A549 (cell line): ENCODE measurements around the gene JAZF1. TPM values are rescaled to one million over a fixed set of nuclear protein-coding genes. Genes with fewer than 3 reads are reported as not detected.

Experiments used
- ATAC-seq, 2 experiments: fragments of 200-7000 bp in 1 of 2; fragments of >200 bp in 1 of 2; cut with Nextera tagmentation in 1 of 2; cut with Tn5 transposase in 1 of 2; 3 replicates each; pipeline versions ENCODE4 v1.8.0 to v1.9.1; 2018 to 2020; ENCODE audit warnings: mild to moderate bottlenecking in 1 of 2, moderate library complexity in 1 of 2
- CTCF ChIA-PET: fragments of 300-600 bp; sonication (Branson Sonifier 250); formaldehyde crosslinking; extraction: SDS; loops from one replicate; lab custom pipeline; 2021; ENCODE audit warnings: antibody characterized with exemption, inconsistent platforms; lab: Yijun Ruan, JAX
- POLR2A ChIA-PET: fragments of 350-600 bp; formaldehyde crosslinking; extraction: SDS; loops from one replicate; lab custom pipeline; 2021; ENCODE audit warnings: antibody characterized with exemption, inconsistent platforms; lab: Yijun Ruan, JAX
- DNase-seq, 2 experiments: peaks; one replicate each; pipeline versions ENCODE4 v3.0.0 to v3.0.0-alpha.2; 2011 to 2016; ENCODE audit warnings: low read depth in 1 of 2, low spot score in 1 of 2
- FAIRE-seq: peaks from 2 replicates; lab custom pipeline; 2011; peaks lifted over from hg19 to GRCh38; lab: Jason Lieb, UNC
- H3K27ac ChIP-seq, 2 experiments: fragments of >200 bp; sonication (Bioruptor Twin); formaldehyde crosslinking; 3 replicates each; pipeline ENCODE4 v1.5.1; 2016 to 2017
- H3K4me1 ChIP-seq: fragments of >200 bp; sonication (Bioruptor Twin); formaldehyde crosslinking; 3 replicates; pipeline ENCODE4 v1.6.1; 2016
- H3K4me2 ChIP-seq: fragments of >200 bp; sonication (Bioruptor Twin); formaldehyde crosslinking; 3 replicates; pipeline ENCODE4 v1.6.1; 2016
- H3K4me3 ChIP-seq: fragments of >200 bp; sonication (Bioruptor Twin); formaldehyde crosslinking; 3 replicates; pipeline ENCODE4 v1.5.1; 2016
- H3K9me3 ChIP-seq: fragments of >200 bp; sonication (Bioruptor Twin); formaldehyde crosslinking; 3 replicates; pipeline ENCODE4 v1.6.1; 2016
- CEBPB ChIP-seq, 2 experiments: fragments of >200 bp in 1 of 2; sonication (Bioruptor Twin) in 1 of 2; formaldehyde crosslinking in 1 of 2; IDR thresholded peaks; 2 replicates each; pipeline ENCODE4 v1.6.1; 2012 to 2016
- CTCF ChIP-seq: fragments of >200 bp; sonication (Bioruptor Twin); formaldehyde crosslinking; IDR thresholded peaks from 3 replicates; pipeline ENCODE4 v1.5.1; 2016
- EP300 ChIP-seq, 2 experiments: fragments of >200 bp; sonication (Bioruptor Twin); formaldehyde crosslinking; IDR thresholded peaks; 2 replicates in 1 of 2; 3 replicates in 1 of 2; pipeline ENCODE4 v1.6.1; 2016 to 2017
- FOSB ChIP-seq: fragments of 250-450 bp; sonication (Bioruptor Pico); IDR thresholded peaks from 2 replicates; pipeline ENCODE4 v1.5.0; 2020; ENCODE audit warnings: mild to moderate bottlenecking, moderate library complexity
- FOSL2 ChIP-seq, 2 experiments: fragments of 450-650 bp in 1 of 2; fragments of >200 bp in 1 of 2; sonication (Bioruptor Twin) in 1 of 2; formaldehyde crosslinking; IDR thresholded peaks; 2 replicates each; pipeline versions ENCODE4 v1.5.0 to v1.6.1; 2016 to 2020; ENCODE audit warnings: mild to moderate bottlenecking in 1 of 2, moderate library complexity in 1 of 2
- GATA3 ChIP-seq: IDR thresholded peaks from 2 replicates; pipeline ENCODE4 v1.6.1; 2012; ENCODE audit warnings: borderline replicate concordance
- HOXA7 ChIP-seq: fragments of 250-450 bp; sonication (Bioruptor Pico); IDR thresholded peaks from 2 replicates; pipeline ENCODE4 v1.5.0; 2020; ENCODE audit warnings: mild to moderate bottlenecking, moderate library complexity
- JUN ChIP-seq, 2 experiments: fragments of >200 bp; sonication (Bioruptor Twin); formaldehyde crosslinking; IDR thresholded peaks; 2 replicates in 1 of 2; 3 replicates in 1 of 2; pipeline ENCODE4 v1.6.1; 2016 to 2017
- KDM1A ChIP-seq: fragments of 200-600 bp; sonication (generic); IDR thresholded peaks from 2 replicates; pipeline ENCODE4 v1.6.1; 2016; ENCODE audit warnings: low read depth, mild to moderate bottlenecking
- MAZ ChIP-seq: fragments of 150-350 bp; IDR thresholded peaks from 2 replicates; pipeline ENCODE4 v1.6.1; 2014; ENCODE audit warnings: antibody characterized with exemption, low read depth, low read length, borderline replicate concordance
- MYC ChIP-seq: IDR thresholded peaks from 2 replicates; pipeline ENCODE4 v1.6.1; 2012; ENCODE audit warnings: mild to moderate bottlenecking, inconsistent platforms, low read length, improper control_type of control experiment, borderline replicate concordance
- NFE2L2 ChIP-seq: fragments of 150-350 bp; conservative IDR thresholded peaks from 2 replicates; pipeline ENCODE4 v1.6.1; 2014; ENCODE audit warnings: low read length
- NPAS2 ChIP-seq: fragments of 250-450 bp; sonication (Bioruptor Pico); IDR thresholded peaks from 2 replicates; pipeline ENCODE4 v1.8.0; 2022; ENCODE audit warnings: mild to moderate bottlenecking, moderate library complexity, borderline replicate concordance
- PHF8 ChIP-seq: fragments of 200-600 bp; sonication (generic); IDR thresholded peaks from 2 replicates; pipeline ENCODE4 v1.6.1; 2016; ENCODE audit warnings: low read depth, mild to moderate bottlenecking, antibody characterized with exemption, moderate library complexity, borderline replicate concordance
- POLR2AphosphoS2 ChIP-seq: conservative IDR thresholded peaks from 2 replicates; pipeline ENCODE4 v1.6.1; 2012; ENCODE audit warnings: low read length, improper control_type of control experiment, inconsistent platforms
- RAD21 ChIP-seq, 2 experiments: fragments of >200 bp in 1 of 2; sonication (Bioruptor Twin) in 1 of 2; formaldehyde crosslinking in 1 of 2; IDR thresholded peaks in 1 of 2; conservative IDR thresholded peaks in 1 of 2; 2 replicates in 1 of 2; 3 replicates in 1 of 2; pipeline ENCODE4 v1.6.1; 2012 to 2018; ENCODE audit warnings: inconsistent platforms in 1 of 2
- RCOR1 ChIP-seq: fragments of 150-350 bp; IDR thresholded peaks from 2 replicates; pipeline ENCODE4 v1.6.1; 2014; ENCODE audit warnings: antibody characterized with exemption, low read length, low read depth
- REST ChIP-seq: fragments of 200-600 bp; sonication (generic); IDR thresholded peaks from 2 replicates; pipeline ENCODE4 v1.6.1; 2016; ENCODE audit warnings: antibody characterized with exemption, mild to moderate bottlenecking, moderate library complexity
- TP53 ChIP-seq: fragments of 250-450 bp; sonication (Bioruptor Pico); IDR thresholded peaks from 2 replicates; pipeline ENCODE4 v1.5.0; 2021; ENCODE audit warnings: mild to moderate bottlenecking, moderate library complexity
- ZC3H11A ChIP-seq: fragments of 450-650 bp; IDR thresholded peaks from 2 replicates; pipeline ENCODE4 v1.6.1; 2014; ENCODE audit warnings: antibody characterized with exemption, mild to moderate bottlenecking
- ZFP36 ChIP-seq: fragments of 450-650 bp; IDR thresholded peaks from 2 replicates; pipeline ENCODE4 v1.6.1; 2014; ENCODE audit warnings: borderline replicate concordance; ENCODE audit not compliant: partially characterized antibody
- ZSCAN20 ChIP-seq: fragments of 250-450 bp; sonication (Bioruptor Pico); IDR thresholded peaks from 2 replicates; pipeline ENCODE4 v1.8.0; 2022; ENCODE audit warnings: mild to moderate bottlenecking, moderate library complexity
- WGBS: methylation state at CpG from one replicate; pipeline ENCODE4 v1.1.6; 2017; ENCODE audit errors: missing lambda C conversion rate; 5-methylcytosine and 5-hydroxymethylcytosine counted together
- polyA plus RNA-seq, 4 experiments: library from polyadenylated mRNA; depleted of rRNA in 3 of 4; stranded (reverse); fragments of >200 nt; fragmentation: RNase III in 1 of 4; extraction: RNeasy Plus Mini Kit Qiagen cat#74134 plus additional on column Dnase treatment in 1 of 4; gene quantifications; 2 replicates in 3 of 4; 3 replicates in 1 of 4; pipeline ENCODE4 v1.2.3, GENCODE V29; 2011 to 2017
- TF ChIP-seq, protein P1 (sequence below): IDR thresholded peaks from 2 replicates; pipeline ENCODE4 v1.6.1; 2012
- TF ChIP-seq, protein P2 (sequence below): IDR thresholded peaks from 2 replicates; pipeline ENCODE4 v1.6.1; 2012
- TF ChIP-seq, protein P3 (sequence below): fragments of >200 bp; sonication (Bioruptor Twin); formaldehyde crosslinking; IDR thresholded peaks from 3 replicates; pipeline ENCODE4 v1.6.1; 2016

The JAZF1 gene
- polyA plus RNA-seq, 2 of the 4 experiments (the other 2 are of a cell fraction) = 1.9 to 2.8 TPM

DNA sequence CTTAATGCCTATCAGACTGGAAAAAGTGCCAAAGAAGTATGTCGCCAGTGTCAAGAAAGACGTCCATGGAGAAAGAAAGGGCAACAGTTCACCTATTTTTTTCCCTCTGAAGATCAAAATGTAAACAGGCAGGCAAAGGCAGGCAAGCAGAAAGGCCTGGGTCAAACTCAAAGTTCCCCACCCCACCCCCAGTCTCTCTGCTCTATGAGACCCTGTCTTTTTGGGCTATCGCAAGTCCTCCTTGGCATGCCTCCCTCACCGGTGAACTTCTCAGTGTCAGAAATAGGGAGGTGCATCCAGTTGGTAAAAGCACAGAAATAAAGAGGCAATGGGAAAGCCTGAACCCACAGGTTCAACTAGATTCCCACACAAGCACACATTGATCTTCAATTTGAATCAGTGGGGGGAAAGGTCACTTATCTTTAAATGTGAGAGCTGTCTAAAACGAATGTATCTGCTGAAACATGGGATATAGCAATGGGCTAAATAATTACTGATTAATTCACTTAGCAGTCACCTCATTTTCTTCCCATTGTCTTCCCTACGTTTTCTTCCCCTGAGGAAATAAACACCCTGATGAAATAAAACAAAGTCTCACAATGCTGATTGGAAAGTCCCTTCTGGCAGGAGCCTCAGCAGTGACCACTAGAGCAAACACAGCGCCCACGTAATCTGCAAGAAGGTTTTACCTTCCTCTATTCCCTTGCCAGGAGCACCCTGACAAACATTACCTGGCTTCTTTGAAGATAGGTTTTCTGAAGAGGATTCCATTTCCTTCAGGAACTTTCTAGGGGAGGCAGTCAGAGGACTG is 31.1 kb downstream of the JAZF1 start:
- DNase-seq = no peak
- CTCF ChIA-PET = no interaction called here
- TF ChIP-seq EP300 (IDR thresholded peaks at IDR 0.05) (no peak), GATA3 (no peak), POLR2AphosphoS2 (no peak), HOXA7 (CRISPR knock-in tag) (no peak), JUN (IDR thresholded peaks at IDR 0.05) (no peak), RAD21 (conservative IDR thresholded peaks at IDR 0.05 in 1 of 2, IDR thresholded peaks at IDR 0.05 in 1 of 2) (no peak), MAZ (no peak), RCOR1 (no peak), TP53 (no peak), FOSB (no peak), REST (no peak), ZSCAN20 (CRISPR knock-in tag) (no peak)
- TF ChIP-seq, protein P1, sequence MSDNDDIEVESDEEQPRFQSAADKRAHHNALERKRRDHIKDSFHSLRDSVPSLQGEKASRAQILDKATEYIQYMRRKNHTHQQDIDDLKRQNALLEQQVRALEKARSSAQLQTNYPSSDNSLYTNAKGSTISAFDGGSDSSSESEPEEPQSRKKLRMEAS = no peak
- TF ChIP-seq, all 56 proteins: peak for 0
- ATAC-seq (no peak), FAIRE-seq (no peak)
- POLR2A ChIA-PET = no interaction called here
- Histone ChIP-seq H3K27ac (peak overlapping the region in 1 of 2 experiments; percentile 34; a peak in 2 of 6 replicates), H3K4me1 (no peaks in the 10 kb centered on the region), H3K4me3 (no peak overlapping the region), H3K9me3 (no peaks in the 10 kb centered on the region), H3K4me2 (no peak overlapping the region)
- WGBS = 58% methylated on average over 8 of the region's 8 CpGs

GRCh38 chr7:28145931-28146330 is 34.7 kb downstream of the JAZF1 start:
- no peak for FAIRE-seq
- H3K9me3 ChIP-seq = no peaks in the 10 kb centered on the region
- ATAC-seq = no peak
- WGBS = 86% methylated on average over 2 of the region's 2 CpGs
- no peak overlapping the region for H3K27ac ChIP-seq
- POLR2A ChIA-PET = no interaction called here
- no peak for DNase-seq
- H3K4me1 ChIP-seq = no peaks in the 10 kb centered on the region
- H3K4me3 ChIP-seq = no peak overlapping the region
- no peak overlapping the region for H3K4me2 ChIP-seq
- CTCF ChIA-PET = no interaction called here
- no peak for TF ChIP-seq MYC
- TF ChIP-seq, protein P2, sequence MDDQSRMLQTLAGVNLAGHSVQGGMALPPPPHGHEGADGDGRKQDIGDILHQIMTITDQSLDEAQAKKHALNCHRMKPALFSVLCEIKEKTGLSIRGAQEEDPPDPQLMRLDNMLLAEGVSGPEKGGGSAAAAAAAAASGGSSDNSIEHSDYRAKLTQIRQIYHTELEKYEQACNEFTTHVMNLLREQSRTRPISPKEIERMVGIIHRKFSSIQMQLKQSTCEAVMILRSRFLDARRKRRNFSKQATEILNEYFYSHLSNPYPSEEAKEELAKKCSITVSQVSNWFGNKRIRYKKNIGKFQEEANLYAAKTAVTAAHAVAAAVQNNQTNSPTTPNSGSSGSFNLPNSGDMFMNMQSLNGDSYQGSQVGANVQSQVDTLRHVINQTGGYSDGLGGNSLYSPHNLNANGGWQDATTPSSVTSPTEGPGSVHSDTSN = no peak
- TF ChIP-seq FOSL2 (IDR thresholded peaks at IDR 0.05) = no peak
- no peak for TF ChIP-seq FOSL2 (CRISPR knock-in tag; IDR thresholded peaks at IDR 0.05)
- TF ChIP-seq CEBPB (IDR thresholded peaks at IDR 0.05) = no peak
- no peak for TF ChIP-seq POLR2AphosphoS2
- TF ChIP-seq PHF8 = no peak
- TF ChIP-seq NPAS2 (CRISPR knock-in tag) = no peak
- no peak for TF ChIP-seq ZFP36
- TF ChIP-seq KDM1A = no peak
- TF ChIP-seq, protein P3, sequence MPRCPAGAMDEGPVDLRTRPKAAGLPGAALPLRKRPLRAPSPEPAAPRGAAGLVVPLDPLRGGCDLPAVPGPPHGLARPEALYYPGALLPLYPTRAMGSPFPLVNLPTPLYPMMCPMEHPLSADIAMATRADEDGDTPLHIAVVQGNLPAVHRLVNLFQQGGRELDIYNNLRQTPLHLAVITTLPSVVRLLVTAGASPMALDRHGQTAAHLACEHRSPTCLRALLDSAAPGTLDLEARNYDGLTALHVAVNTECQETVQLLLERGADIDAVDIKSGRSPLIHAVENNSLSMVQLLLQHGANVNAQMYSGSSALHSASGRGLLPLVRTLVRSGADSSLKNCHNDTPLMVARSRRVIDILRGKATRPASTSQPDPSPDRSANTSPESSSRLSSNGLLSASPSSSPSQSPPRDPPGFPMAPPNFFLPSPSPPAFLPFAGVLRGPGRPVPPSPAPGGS = no peak
- no peak for TF ChIP-seq NFE2L2
- TF ChIP-seq ZC3H11A = no peak
- TF ChIP-seq JUN (IDR thresholded peaks at IDR 0.05) = no peak
- no peak for TF ChIP-seq CTCF
- no peak for TF ChIP-seq REST
